Ishikawa (cell line): ENCODE data around the gene ST14.

Source experiments
- CEBPB ChIP-seq: IDR thresholded peaks from 2 replicates; pipeline ENCODE4 v1.6.1; 2012
- CREB1 ChIP-seq: IDR thresholded peaks from 2 replicates; pipeline ENCODE4 v1.6.1; 2012; ENCODE audit warnings: low read depth
- EGR1 ChIP-seq: IDR thresholded peaks from 2 replicates; pipeline ENCODE4 v1.6.1; 2012
- EP300 ChIP-seq: IDR thresholded peaks from 2 replicates; pipeline ENCODE4 v1.6.1; 2012; ENCODE audit warnings: borderline replicate concordance
- FOXM1 ChIP-seq: IDR thresholded peaks from 2 replicates; pipeline ENCODE4 v1.6.1; 2012; ENCODE audit warnings: low read depth, borderline replicate concordance
- NFIC ChIP-seq: IDR thresholded peaks from 2 replicates; pipeline ENCODE4 v1.6.1; 2012
- RAD21 ChIP-seq: IDR thresholded peaks from 2 replicates; pipeline ENCODE4 v1.6.1; 2012; ENCODE audit warnings: low read depth
- REST ChIP-seq: IDR thresholded peaks from 2 replicates; pipeline ENCODE4 v1.6.1; 2012; ENCODE audit warnings: low read depth, mild to moderate bottlenecking
- TAF1 ChIP-seq: IDR thresholded peaks from 2 replicates; pipeline ENCODE4 v1.6.1; 2012; ENCODE audit warnings: low read depth, mild to moderate bottlenecking
- TCF12 ChIP-seq: IDR thresholded peaks from 2 replicates; pipeline ENCODE4 v1.6.1; 2012; ENCODE audit warnings: low read depth
- TEAD4 ChIP-seq: IDR thresholded peaks from 2 replicates; pipeline ENCODE4 v1.6.1; 2012
- YY1 ChIP-seq: IDR thresholded peaks from 2 replicates; pipeline ENCODE4 v1.6.1; 2012; ENCODE audit warnings: low read depth
- ZBTB7A ChIP-seq: IDR thresholded peaks from 2 replicates; pipeline ENCODE4 v1.6.1; 2012; ENCODE audit warnings: low read depth
- TF ChIP-seq, protein P1 (sequence below): IDR thresholded peaks from 2 replicates; pipeline ENCODE4 v1.6.1; 2012
- TF ChIP-seq, protein P2 (sequence below): IDR thresholded peaks from 2 replicates; pipeline ENCODE4 v1.6.1; 2012

Gene ST14

DNA sequence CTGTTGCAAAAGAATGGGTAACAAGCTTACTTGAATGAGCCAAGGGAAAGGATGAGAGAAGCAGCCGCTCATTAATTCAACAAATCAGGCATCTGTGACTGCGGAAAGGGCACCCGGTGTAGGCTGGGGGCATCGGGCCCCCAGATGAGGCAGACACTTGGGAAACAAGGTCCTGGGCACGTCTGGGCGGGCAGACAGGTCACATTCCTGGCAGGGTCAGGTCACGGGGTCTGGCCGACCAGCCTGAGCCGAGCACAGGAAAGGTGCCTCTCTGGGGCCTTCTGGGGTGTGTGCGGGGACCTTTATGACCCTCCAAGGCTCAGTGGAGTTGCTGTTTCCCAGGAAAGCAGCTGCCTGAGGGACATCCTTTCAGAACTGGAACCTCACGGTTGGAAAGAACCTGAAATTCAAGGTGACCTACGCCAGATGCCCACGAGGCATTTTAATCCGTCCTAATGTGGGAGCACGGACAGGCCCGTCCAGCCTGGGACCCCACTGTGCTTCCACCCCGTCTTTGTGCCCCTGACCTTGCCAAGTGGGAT lies 57.1 kb downstream of the ST14 start:
- TF ChIP-seq YY1 (no peak), TEAD4 (no peak), TCF12 (no peak), ZBTB7A (no peak), RAD21 (no peak), CREB1 (no peak), FOXM1 (no peak), EGR1 (no peak), TAF1 (no peak), REST (no peak), NFIC (no peak), EP300 (no peak), CEBPB (no peak)
- TF ChIP-seq, protein P1, sequence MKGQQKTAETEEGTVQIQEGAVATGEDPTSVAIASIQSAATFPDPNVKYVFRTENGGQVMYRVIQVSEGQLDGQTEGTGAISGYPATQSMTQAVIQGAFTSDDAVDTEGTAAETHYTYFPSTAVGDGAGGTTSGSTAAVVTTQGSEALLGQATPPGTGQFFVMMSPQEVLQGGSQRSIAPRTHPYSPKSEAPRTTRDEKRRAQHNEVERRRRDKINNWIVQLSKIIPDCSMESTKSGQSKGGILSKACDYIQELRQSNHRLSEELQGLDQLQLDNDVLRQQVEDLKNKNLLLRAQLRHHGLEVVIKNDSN, result no peak
- TF ChIP-seq, protein P2, sequence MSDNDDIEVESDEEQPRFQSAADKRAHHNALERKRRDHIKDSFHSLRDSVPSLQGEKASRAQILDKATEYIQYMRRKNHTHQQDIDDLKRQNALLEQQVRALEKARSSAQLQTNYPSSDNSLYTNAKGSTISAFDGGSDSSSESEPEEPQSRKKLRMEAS, result no peak

GRCh38 chr11:130217133-130218031 lies 57.8 kb downstream of the ST14 start:
- TF ChIP-seq NFIC, result no peak
- no peak for TF ChIP-seq TEAD4
- TF ChIP-seq FOXM1, result no peak
- TF ChIP-seq, protein P1, result no peak
- no peak for TF ChIP-seq CEBPB
- no peak for TF ChIP-seq EGR1
- TF ChIP-seq RAD21, result no peak
- no peak for TF ChIP-seq YY1

GRCh38 chr11:130218501-130219070 lies 59.0 kb downstream of the ST14 start:
- TF ChIP-seq TCF12 (no peak), FOXM1 (no peak), TAF1 (no peak), EP300 (no peak), YY1 (no peak), EGR1 (no peak), CREB1 (no peak)
- TF ChIP-seq, protein P1, result no peak

DNA sequence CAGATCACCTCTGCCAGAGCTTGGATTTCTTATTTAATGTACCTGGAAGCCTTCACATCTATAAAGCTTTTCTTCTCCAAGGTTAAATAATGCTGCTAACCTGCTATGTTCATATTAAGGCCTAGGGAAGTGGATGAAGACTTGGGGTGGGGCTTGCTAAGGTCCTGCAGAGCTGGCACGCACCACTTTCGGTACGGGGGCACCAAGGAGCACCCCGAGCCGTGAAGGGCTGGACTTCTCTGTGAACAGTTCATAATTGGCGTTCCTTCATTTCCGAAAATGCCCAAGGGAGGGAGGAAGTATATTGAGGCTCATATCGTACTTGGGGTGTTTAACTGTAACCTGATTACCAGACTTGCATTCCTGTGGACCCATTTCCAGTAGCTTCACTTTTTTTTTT lies 59.6 kb downstream of the ST14 start:
- TF ChIP-seq TEAD4, result no peak
- no peak for TF ChIP-seq CEBPB
- TF ChIP-seq NFIC, result no peak
- TF ChIP-seq ZBTB7A, result no peak
- no peak for TF ChIP-seq CREB1
- TF ChIP-seq YY1, result no peak
- TF ChIP-seq, protein P1, result no peak
- TF ChIP-seq EP300, result no peak
- TF ChIP-seq FOXM1, result no peak
- TF ChIP-seq EGR1, result no peak
- TF ChIP-seq REST, result no peak
- TF ChIP-seq TCF12, result no peak
- TF ChIP-seq RAD21, result no peak
- TF ChIP-seq, protein P2, result no peak
- no peak for TF ChIP-seq TAF1
